MM.1S (cell line): ENCODE data around the gene A1BG.

Experiments used
- EZH2 ChIP-seq: fragments of 300-600 bp; sonication (generic); optimal IDR thresholded peaks from 2 replicates; pipeline ENCODE3; 2017; ENCODE audit warnings: low read depth, mild to moderate bottlenecking, antibody characterized with exemption, low read length, mixed read lengths
- TF ChIP-seq, protein P1 (sequence below): fragments of 300-600 bp; sonication (generic); IDR thresholded peaks from 2 replicates; pipeline ENCODE4 v1.5.1; 2016; ENCODE audit warnings: antibody characterized with exemption, low read length, mixed read lengths

DNA sequence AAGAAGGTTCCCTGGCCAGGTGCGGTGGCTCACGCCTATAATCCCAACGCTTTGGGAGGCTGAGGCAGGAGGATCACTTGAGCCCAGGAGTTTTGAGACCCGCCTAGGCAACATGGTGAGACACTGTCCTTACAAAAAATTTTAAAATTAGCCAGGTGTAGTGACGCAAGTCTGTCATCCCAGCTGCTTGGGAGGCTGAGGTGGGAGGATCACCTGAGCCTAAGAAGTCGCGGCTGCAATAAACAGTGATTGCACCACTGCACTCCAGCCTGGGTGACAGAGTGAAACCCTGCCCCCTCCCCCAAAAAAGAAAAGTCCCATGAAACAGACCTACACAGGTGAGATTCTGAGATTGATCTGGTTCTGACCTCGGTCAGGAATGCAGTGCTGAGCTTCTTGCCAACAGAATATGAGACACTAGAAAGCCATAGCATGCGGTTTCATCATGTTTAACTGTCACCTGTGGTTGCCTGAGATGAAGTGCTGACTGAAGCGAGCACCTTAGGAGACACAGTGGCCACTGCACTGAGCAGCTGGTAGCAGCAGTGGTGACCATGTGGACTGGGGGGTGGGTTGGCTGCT is 2.0 kb upstream of the A1BG start:
- TF ChIP-seq, protein P1, sequence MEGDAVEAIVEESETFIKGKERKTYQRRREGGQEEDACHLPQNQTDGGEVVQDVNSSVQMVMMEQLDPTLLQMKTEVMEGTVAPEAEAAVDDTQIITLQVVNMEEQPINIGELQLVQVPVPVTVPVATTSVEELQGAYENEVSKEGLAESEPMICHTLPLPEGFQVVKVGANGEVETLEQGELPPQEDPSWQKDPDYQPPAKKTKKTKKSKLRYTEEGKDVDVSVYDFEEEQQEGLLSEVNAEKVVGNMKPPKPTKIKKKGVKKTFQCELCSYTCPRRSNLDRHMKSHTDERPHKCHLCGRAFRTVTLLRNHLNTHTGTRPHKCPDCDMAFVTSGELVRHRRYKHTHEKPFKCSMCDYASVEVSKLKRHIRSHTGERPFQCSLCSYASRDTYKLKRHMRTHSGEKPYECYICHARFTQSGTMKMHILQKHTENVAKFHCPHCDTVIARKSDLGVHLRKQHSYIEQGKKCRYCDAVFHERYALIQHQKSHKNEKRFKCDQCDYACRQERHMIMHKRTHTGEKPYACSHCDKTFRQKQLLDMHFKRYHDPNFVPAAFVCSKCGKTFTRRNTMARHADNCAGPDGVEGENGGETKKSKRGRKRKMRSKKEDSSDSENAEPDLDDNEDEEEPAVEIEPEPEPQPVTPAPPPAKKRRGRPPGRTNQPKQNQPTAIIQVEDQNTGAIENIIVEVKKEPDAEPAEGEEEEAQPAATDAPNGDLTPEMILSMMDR, result no peak
- no peak for TF ChIP-seq EZH2
